Measurements from ENCODE around the gene JPT1.

JPT1 gene

GRCh38 chr17:75097865-75098264 lies 56.4 kb downstream of the JPT1 start:
- H3K27me3 ChIP-seq (ENCODE audit: insufficient read depth, low read length, poor library complexity), result no peaks in the 10 kb centered on the region
- DNase-seq (no peak), ATAC-seq (ENCODE audit: insufficient read depth, low read depth) (no peak)
- H2AFZ ChIP-seq (ENCODE audit: low read depth, low read length), result no peak overlapping the region
- no peaks in the 10 kb centered on the region for H3K4me1 ChIP-seq (ENCODE audit: insufficient read depth, low read length)
- no peaks in the 10 kb centered on the region for H4K20me1 ChIP-seq (ENCODE audit: insufficient read depth, low read length)
- H3K4me3 ChIP-seq (ENCODE audit: low read depth in 1 of 2, low read length in 2 of 2), result no peak overlapping the region
- peaks cover 6% of the 10 kb centered on the region; the same call in 1 of the 2 replicates for H3K36me3 ChIP-seq (ENCODE audit: insufficient read depth, low read length)
- H3K4me2 ChIP-seq (ENCODE audit: insufficient read depth, low read length), result no peak overlapping the region
- TF ChIP-seq, protein P1, sequence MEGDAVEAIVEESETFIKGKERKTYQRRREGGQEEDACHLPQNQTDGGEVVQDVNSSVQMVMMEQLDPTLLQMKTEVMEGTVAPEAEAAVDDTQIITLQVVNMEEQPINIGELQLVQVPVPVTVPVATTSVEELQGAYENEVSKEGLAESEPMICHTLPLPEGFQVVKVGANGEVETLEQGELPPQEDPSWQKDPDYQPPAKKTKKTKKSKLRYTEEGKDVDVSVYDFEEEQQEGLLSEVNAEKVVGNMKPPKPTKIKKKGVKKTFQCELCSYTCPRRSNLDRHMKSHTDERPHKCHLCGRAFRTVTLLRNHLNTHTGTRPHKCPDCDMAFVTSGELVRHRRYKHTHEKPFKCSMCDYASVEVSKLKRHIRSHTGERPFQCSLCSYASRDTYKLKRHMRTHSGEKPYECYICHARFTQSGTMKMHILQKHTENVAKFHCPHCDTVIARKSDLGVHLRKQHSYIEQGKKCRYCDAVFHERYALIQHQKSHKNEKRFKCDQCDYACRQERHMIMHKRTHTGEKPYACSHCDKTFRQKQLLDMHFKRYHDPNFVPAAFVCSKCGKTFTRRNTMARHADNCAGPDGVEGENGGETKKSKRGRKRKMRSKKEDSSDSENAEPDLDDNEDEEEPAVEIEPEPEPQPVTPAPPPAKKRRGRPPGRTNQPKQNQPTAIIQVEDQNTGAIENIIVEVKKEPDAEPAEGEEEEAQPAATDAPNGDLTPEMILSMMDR (IDR thresholded peaks at IDR 0.05; ENCODE audit: borderline replicate concordance, extremely low read depth, low read length, poor library complexity, severe bottlenecking), result no peak
- no peak for TF ChIP-seq EZH2 (IDR thresholded peaks at IDR 0.05; ENCODE audit: borderline replicate concordance, low read depth, low read length, severe bottlenecking)
- H3K27ac ChIP-seq (ENCODE audit: low read length), result no peak overlapping the region
- no peaks in the 10 kb centered on the region for H3K79me2 ChIP-seq (ENCODE audit: insufficient read depth, low read length)
- no peak overlapping the region for H3K9ac ChIP-seq (ENCODE audit: low read depth, low read length)
- no peaks in the 10 kb centered on the region for H3K9me3 ChIP-seq (ENCODE audit: insufficient read depth, low read length, severe bottlenecking)

DNA sequence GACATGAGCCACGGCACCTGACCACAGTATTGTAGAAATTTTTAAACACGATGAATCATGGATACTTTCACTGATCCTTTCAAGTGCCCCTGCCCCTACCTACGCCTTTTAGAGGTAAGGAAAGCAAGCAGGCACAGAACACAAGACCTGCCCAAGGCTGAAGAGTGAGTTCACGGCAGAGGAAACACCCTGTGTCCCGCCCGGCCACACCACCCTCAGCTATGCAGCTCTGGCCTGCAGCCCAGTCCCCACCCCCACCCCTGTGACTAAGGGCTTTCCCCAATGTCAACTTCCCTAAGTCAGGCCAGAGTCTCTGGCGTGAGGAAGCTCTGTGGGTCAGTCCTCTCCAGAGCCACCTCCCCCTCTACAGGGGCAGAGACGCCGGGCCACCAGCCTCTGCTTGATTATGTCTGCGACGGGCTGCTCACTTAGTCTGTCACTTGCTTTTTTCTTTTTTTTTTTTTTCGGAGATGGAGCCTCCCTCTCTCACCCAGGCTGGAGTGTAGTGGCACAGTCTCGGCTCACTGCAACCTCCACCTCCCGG lies 58.2 kb downstream of the JPT1 start:
- no peak overlapping the region for H3K4me3 ChIP-seq (ENCODE audit: low read depth in 1 of 2, low read length in 2 of 2)

DNA sequence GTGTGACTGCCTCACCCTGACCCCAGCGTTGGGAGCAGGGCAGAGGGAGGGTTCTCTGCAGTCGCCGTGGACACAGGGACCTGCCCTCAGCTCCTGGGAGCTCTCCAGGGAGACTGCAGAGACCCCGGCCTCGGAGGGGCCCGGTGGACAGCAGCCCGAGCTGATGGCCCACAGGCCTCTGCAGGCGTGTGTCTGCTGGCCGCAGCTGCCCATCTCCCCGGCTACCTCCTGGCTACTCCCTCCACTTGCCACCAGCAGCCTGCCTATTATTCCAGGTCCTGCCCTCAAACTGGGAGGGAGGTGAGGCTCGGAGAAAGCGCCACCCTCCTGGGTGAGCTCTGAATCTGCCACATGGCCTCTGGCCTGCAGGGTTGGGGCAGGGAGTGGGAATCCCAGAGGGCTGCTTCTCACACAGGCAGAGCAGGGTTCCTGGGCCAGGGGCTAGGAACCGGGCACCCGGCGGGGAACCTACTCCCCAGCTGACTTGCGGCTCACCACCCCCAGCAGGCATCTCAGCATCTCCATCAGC lies 59.4 kb downstream of the JPT1 start:
- Histone ChIP-seq H3K9me3 (ENCODE audit: insufficient read depth, low read length, severe bottlenecking) (no peaks in the 10 kb centered on the region), H3K36me3 (ENCODE audit: insufficient read depth, low read length) (no peaks in the 10 kb centered on the region), H3K9ac (ENCODE audit: low read depth, low read length) (no peak overlapping the region), H4K20me1 (ENCODE audit: insufficient read depth, low read length) (no peaks in the 10 kb centered on the region), H3K79me2 (ENCODE audit: insufficient read depth, low read length) (no peaks in the 10 kb centered on the region), H3K4me3 (ENCODE audit: low read depth in 1 of 2, low read length in 2 of 2) (no peak overlapping the region), H3K27me3 (ENCODE audit: insufficient read depth, low read length, poor library complexity) (no peaks in the 10 kb centered on the region), H3K27ac (ENCODE audit: low read length) (no peak overlapping the region), H3K4me2 (ENCODE audit: insufficient read depth, low read length) (no peak overlapping the region), H3K4me1 (ENCODE audit: insufficient read depth, low read length) (no peaks in the 10 kb centered on the region), H2AFZ (ENCODE audit: low read depth, low read length) (no peak overlapping the region)
- ATAC-seq (ENCODE audit: insufficient read depth, low read depth) (no peak), DNase-seq (no peak)
- TF ChIP-seq, protein P1 (IDR thresholded peaks at IDR 0.05; ENCODE audit: borderline replicate concordance, extremely low read depth, low read length, poor library complexity, severe bottlenecking), result no peak
- no peak for TF ChIP-seq EZH2 (IDR thresholded peaks at IDR 0.05; ENCODE audit: borderline replicate concordance, low read depth, low read length, severe bottlenecking)

More for the DNA sequence above, 58.2 kb downstream of the JPT1 start:
- no peak overlapping the region for H2AFZ ChIP-seq (ENCODE audit: low read depth, low read length)
- H3K4me2 ChIP-seq (ENCODE audit: insufficient read depth, low read length), result no peak overlapping the region
- H4K20me1 ChIP-seq (ENCODE audit: insufficient read depth, low read length), result no peaks in the 10 kb centered on the region
- H3K36me3 ChIP-seq (ENCODE audit: insufficient read depth, low read length), result peaks cover 6% of the 10 kb centered on the region; the same call in 1 of the 2 replicates
- TF ChIP-seq, protein P1 (IDR thresholded peaks at IDR 0.05; ENCODE audit: borderline replicate concordance, extremely low read depth, low read length, poor library complexity, severe bottlenecking), result no peak
- no peak for TF ChIP-seq EZH2 (IDR thresholded peaks at IDR 0.05; ENCODE audit: borderline replicate concordance, low read depth, low read length, severe bottlenecking)
- H3K27ac ChIP-seq (ENCODE audit: low read length), result no peak overlapping the region
- H3K9me3 ChIP-seq (ENCODE audit: insufficient read depth, low read length, severe bottlenecking), result no peaks in the 10 kb centered on the region
- no peaks in the 10 kb centered on the region for H3K79me2 ChIP-seq (ENCODE audit: insufficient read depth, low read length)
- H3K4me1 ChIP-seq (ENCODE audit: insufficient read depth, low read length), result no peaks in the 10 kb centered on the region
- H3K27me3 ChIP-seq (ENCODE audit: insufficient read depth, low read length, poor library complexity), result no peaks in the 10 kb centered on the region
- ATAC-seq (ENCODE audit: insufficient read depth, low read depth) (no peak), DNase-seq (no peak)
- H3K9ac ChIP-seq (ENCODE audit: low read depth, low read length), result no peak overlapping the region
